Activated CD4-positive, alpha-beta T cell treated with anti-CD3 and anti-CD28 coated beads for 4 hours (primary cell): ENCODE data around the gene RNF130.
"Not testable (repeated sequence)": the region's sequence is repeated elsewhere in the genome, so short reads cannot be mapped to it uniquely, and the experiment has no call there.

Experiments
- DNase-seq, 2 donors: peaks; one replicate each; pipeline ENCODE4 v3.0.0-alpha.2; 2020

The RNF130 gene

DNA sequence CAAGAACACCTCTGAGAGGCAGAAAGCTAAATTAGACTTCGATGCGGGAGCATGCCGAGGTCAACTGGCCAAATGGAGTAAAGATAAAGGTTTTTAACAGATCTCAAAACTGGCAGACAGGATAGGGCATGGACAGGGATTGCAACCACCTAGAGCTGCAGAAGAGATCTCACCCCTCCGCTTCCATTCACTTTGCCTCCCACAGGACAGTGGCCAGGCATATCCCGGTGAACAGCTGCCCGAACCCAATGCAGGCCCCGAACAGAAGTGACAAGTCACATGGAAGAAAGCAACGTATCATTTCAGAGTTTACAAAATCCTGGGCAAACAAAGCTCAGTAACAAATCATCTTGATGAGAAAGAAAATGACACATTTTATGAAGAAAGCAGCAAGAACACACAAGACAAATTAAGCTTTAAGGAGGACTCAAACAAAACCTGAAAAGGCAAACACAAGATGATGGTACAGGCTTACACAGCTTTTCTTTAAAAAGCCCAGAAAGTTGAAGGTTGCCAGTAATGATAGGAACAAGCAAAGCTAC lies 18.4 kb downstream of the RNF130 start:
- DNase-seq: no peak

DNA sequence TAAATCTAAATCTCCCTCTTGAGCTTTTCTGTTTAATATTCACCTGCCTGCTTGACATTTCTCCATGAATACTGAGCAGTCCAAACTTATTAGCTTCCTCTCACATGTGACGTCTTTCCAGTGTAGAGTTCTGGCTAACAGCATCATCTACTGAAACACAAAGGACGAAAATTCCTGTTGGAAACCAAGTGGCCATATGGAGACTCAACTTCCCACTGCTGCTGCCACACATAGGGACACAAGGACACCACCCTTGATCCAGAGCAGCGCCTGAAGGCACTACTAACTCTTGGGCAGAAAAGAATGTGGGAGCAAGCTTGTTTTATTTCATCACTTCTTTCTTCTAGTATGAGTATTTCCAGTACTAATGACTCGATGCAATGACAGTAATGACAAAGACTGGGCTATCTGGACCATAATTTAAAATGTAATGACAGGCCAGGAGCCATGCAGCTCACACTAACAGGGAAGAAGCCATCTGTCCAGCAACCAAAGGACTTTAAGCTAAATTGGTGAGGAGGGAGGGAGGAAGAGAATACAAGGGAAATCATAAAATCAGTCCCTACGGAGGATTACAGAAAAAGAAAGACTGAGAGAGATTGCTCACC lies 19.2 kb downstream of the RNF130 start:
- DNase-seq: no peak

DNA sequence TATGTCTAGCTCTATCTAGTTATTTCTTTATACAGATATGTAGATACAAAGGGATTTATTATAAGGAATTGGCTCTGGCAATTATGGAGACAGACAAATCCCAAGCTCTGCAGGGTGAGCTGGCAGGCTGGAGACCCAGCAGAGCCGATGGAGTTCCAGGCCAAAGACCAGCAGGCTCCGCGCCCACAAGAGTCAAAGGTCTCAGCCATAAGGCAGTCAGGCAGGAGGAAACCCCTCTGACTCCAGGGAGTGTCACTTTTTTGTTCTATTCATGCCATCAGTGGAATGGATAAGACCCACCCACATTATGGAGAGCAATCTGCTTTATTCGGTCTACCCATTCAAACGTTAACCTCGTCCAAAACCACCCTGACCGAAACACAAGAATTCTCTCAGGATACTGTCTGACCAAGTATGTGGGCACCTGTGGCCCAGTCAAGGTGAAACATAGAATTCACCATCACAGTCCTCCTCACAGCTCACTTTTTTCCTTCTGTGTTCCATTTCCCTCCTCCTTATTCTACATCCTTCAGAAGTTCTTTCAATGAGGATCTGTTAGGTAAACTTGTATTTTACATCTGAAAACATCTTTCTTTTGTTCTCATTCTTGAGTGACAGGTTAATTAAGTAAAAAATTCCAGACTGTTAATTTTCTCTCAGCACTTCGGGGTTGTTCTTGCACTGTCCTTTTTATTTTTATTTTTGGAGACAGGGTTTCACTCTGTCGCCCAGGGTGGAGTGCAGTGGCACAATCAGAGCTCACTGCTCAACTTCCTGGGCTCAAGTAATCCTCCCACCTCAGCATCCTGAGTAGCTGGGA lies 21.2 kb downstream of the RNF130 start:
- no peak for DNase-seq

DNA sequence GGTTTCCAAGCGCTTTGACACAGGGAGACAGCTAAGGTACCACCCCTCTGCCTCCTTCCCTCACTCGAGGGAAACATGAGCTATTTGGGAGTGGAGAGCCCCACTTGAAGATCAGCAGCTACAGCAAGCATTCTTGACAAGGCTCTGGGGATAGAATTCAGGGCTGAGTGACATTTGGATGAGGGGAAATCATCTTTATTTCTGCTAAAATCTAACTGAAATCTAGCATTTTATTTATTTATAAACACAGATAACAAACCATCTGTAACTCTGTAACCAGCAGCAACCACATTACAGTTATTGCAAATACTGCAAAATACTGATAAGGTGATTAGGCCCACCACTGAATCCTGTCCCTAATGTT lies 22.4 kb downstream of the RNF130 start:
- no peak for DNase-seq

DNA sequence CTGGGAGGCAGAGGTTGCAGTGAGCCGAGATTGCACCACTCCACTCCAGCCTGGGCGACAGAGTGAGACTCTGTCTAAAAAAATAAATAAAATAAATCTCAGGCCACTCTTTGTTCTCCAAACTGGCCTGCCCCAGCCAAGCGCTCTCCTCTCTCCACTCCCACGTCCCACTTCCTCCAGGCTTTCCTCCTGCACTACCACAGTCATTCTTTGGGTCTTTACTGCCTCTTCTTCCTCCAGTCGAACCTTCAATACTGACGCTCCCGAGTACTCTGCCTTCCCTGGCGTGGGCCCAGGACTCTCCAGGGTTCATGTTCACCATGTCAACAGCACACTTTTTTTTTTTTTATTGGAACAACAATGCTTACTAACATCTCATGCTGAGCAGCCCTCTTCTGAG lies 23.9 kb downstream of the RNF130 start:
- DNase-seq: no peak

DNA sequence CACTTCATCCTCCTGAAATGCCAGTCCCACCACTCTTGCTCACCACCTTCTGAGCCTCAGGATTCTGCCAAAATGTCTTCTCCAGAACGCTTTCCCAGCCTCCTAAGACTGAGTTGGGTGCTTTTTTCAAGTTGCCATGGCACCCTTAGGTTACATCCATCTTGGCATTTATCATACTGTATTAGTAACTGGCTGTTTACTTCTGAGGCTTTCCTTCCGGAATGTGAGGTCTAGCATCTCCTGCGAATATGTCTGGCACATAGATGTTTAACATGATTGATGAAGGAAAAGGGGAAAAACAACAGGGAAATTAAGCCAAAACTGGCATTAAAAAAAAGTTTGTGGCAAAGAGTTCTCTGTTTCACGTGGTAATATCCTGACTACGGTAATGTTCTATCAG lies 24.9 kb downstream of the RNF130 start:
- DNase-seq: no peak

DNA sequence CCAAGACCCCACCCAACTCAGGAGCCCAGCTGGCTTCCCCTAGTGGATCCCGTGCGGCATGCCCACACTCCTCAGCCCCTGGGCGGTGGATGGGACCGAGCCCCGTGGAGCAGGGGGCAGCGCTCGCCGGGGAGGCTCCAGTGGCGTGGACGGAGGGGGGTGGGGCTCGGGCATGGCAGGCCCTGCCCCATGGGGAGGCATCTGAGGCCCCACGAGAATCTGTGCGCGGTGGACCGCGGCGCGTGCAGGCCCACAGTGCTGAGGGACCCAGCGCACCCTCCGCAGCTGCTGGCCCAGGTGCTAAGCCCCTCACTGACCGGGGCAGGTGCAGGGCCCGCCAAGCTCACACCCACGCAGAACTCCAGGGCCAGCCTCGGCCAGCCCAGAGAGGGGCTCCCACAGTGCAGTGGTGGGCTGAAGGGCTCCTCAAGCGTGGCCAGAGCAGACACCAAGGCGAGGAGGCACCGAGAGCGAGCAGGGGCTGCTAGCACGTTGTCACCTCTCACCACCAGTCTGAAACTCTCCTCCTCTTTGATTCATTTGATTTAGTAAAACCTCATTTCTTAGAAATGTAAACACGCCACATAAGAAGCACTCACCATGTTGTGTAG lies 25.6 kb downstream of the RNF130 start:
- DNase-seq: no peak

DNA sequence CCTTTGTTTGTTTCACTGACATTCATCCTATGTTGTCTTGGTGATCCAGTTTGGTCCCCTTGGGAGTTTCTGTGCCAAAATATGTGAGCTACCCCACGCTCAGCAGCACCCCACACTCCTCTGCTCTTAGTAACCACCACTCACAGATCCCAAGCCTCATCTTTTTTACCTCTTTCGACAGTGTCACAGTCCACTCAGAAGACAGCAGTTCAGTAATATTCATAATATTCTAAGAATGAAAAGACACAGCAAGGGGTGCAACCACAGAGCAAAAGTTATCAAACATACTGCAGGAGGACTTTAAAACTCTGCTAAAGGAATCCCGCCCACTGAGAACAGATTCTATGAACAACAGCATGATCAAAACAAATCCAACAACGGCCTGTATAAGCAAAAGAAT lies 28.2 kb downstream of the RNF130 start:
- DNase-seq: no peak

DNA sequence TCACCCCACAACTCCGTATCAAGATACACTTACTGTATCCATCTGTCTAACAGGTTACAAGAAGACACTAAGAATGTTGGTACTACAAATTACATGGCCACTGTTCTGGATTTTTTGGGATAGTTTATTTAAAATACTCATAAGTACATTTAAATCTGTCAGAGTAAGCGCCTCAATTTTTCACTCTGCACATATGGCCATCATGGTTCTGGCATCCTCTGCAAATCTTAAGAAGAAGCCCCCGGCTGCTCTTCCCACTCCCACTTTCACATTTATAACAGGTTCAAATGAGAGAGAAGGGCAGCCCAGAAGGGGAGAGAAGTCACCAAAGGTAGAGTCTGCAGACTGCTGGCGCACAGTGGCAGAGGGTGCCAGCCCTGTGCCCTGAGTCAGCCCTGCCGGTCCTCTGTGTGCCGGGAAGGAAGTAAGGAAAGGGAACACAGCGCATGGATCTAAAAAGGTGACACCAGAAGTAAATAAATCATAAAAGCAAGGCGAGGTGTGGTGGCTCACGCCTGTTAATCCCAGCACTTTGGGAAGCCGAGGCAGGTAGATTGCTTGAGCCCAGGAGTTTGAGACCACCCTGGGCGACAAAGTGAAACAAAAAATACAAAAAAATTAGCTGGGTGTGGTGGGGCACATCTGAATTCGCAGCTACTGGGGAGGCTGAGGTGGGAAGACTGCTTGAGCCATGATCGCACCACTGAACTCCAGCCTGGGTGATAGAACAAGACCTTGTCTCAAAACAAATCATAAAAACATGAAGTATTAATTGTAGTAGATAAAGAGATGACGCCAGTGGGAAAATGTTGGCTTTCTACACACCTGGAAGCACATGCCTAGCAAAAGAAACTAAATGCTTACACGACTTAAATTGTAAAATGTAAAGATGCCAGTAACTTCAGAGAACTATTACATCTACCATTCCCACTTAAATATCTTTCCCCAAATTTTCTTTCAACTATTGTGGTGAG lies 30.0 kb downstream of the RNF130 start:
- no peak for DNase-seq

DNA sequence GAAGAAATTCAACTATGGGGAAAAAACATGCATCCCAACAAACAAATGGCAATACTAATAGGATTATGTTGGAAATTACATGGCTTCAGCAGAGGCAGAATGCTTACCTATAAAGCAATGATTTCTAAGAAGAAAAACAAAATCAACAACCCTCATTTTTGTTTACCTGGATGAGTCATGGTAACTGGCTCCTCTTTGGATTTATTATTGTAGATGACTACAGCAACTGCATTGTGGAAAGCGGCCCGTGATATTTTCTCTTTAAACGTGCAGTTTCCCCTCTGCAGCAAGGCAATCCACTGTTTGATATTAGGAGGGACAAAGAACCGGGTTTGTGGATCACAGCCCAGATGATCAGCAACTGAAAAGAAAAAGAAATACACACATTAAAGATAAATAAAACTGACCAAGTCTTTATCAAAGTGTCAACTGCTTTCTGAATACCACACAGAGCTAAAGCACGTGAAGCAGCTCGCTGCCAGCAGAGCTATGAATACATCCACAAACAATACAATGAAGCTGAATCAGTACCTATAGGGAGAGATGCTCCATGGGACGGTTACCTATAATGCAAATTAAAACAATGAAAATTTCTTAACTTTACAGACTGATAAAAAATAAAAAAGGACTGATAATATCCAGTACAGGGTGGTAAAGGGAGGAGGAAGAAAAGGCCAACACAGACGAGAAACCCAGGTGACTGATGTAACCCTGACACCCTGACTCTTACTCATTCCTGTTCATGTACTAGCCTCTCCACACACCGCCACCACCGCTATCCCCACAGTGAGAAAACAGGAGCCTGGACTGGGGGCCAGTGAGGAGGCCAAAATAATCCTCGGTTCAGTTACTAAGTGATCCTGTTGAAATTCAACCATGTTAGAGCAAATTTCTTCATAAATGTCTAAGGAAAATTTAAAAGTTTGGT lies 31.0 kb downstream of the RNF130 start:
- no peak for DNase-seq

DNA sequence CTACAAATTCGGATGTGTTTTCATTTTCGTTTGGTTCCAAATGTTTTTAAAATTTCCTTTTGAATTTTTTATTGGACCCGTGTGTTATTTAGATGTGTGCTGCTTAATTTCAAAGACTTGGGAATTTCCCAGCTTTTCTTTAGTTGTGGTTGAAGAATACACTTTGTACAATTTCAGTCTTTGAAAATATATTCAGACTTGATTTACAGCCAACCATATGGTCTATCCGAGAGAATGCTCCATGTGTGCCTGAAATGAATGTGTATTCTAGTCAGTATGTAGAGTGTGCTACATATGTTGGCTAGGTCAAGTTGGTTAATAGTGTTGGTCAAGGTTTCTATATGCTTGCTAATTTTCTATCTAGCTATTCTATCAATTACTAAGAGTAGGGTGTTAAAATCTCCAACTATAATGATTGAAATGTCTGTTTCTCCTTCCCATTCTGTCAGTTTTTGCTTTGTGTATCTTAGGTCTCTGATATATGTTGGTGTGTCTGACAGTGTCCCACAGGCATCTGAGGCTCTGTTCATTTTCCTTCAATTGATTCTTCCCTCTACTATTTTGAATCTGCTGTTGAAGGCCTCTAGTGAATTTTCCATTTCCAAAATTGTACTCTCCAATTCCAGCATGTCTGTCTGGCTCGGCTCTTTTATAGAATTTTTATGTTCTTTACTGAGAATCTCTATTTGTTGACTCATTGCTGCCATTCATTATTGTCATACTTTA lies 36.2 kb downstream of the RNF130 start:
- no peak for DNase-seq

DNA sequence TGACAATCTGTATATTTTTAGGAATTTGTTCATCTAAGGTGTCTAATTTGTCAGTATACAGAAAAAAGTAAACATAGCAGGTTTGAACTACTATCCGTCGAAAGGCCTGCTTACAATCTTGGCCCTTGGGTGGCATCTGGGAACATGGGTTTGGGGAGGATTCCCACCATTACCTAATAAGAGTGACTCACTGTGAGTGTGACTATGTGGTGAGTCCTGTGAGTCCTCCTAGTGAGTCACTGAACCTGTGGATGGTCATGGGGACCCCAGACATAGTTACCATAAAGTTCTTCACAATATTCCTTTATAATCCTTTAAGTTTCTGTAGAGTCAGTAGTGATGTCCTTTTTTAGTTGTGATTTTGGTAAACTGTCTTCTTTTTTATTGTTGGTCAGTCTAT lies 37.0 kb downstream of the RNF130 start:
- DNase-seq: no peak

DNA sequence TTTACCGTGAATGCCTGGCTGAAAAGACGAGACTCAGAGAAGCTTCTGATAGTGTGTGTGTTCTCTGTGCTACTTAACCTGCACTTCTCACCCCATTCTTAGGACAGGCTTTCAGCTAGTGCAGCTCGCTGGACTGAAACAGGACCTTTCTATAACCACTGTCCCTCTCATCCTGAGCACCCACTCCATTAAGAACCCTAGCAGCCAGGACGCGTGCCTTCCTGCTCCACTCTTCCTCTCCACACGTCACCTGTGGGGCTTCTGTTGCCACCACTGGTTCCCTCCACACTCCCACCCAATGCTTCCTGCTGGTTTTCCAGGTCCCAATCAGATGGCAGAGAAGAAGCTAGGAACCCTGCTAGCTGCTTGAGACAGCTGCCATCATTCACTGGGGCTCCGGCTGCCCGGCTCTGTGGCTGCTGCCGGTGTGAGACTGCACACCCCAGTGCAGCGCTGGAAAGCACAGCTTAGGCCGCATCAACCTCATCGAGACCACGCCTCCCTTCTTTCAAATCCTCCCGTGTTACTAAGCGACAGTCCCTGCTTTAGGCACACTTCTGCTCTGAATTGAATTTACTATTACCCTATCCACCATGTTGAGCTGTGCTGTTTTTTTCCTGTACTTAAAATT lies 44.0 kb downstream of the RNF130 start:
- no peak for DNase-seq

DNA sequence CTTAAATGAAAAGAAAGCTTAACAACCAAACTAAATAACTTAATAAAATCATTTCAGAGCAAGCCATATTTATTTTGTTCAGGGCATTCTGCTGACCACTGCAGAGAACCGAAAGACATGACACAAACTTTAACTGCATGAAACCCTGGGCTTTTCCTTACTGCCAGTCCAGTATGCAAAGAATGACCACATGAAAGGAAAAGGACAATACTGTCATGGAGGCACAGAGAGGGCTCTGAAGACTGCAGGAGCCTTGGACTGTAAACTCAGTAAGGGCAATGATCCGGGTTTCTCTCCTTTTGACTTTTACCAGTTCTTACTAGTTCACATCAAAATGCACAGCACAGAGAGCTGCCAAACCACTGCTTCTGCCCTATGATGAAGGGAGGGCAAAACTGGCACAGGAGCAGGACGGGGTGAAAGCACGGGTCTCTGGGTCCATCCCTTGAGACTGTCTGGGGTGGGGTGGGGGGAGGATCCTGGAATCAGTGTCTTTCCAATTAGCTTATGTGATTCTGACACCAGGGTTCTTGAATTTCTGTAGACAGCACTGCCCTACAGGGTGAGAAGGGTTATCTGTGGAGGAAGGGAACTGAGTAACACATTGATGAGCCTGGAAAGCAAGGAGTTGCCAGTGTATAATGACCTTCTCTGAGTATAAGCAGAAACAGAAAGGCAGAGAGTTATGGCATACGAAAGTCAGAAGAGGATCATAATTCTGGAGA lies 44.7 kb downstream of the RNF130 start:
- DNase-seq: no peak

DNA sequence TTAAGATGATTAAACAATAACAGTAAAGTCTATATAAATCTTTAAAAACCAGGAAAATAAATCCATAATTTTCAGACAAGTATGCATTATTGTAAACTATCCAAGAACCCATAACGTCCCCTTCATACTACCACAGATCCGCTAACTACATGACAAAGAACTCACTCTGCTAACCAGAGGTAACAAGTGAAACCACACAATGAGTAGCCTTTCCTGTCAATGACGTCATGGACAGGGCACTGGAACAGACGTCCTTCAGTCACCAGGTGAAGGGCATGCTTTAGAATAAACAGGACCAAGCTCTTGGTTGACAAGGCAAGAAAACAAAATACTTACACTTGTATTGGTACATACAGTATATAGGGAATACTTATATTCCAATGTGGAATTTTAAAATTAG lies 45.2 kb downstream of the RNF130 start:
- no peak for DNase-seq

DNA sequence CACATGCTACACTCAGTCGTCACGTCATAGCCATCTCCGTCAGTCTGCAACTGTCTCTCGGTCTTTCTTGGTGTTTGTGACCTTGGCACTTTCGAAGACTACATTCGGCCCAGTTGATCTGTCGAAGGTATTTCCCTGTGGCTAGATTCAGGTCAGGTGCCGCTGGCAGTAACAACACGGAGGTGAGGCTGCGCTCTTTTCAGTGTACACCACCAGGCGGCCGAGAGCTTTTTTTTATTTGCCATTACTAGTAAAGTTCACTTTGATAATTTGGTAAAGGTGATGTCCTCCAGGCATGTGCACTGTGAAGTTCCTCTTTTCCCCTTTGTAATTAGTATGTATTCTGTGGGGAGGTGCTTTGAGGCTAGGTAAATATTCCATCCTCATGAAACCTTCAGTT lies 49.7 kb downstream of the RNF130 start:
- DNase-seq: no peak

DNA sequence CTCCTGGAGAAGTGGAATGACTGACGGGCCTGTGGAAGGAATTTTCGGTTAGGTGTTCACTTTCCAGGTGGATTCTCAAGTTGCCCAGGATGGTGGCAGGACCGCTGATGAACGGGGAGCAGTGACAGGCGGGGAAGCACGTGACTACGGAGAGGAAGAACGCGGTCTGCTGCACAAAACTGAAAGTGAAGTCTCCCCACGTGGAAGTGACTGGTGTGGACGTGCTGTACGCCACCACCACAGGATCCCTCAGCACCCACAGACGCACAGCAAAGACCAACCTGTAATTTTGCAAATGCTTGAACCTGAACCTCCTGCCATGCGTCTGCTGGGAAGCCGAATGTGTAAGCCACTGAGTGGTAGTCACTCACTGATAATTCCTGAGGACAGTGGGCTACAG lies 51.4 kb downstream of the RNF130 start:
- no peak for DNase-seq

DNA sequence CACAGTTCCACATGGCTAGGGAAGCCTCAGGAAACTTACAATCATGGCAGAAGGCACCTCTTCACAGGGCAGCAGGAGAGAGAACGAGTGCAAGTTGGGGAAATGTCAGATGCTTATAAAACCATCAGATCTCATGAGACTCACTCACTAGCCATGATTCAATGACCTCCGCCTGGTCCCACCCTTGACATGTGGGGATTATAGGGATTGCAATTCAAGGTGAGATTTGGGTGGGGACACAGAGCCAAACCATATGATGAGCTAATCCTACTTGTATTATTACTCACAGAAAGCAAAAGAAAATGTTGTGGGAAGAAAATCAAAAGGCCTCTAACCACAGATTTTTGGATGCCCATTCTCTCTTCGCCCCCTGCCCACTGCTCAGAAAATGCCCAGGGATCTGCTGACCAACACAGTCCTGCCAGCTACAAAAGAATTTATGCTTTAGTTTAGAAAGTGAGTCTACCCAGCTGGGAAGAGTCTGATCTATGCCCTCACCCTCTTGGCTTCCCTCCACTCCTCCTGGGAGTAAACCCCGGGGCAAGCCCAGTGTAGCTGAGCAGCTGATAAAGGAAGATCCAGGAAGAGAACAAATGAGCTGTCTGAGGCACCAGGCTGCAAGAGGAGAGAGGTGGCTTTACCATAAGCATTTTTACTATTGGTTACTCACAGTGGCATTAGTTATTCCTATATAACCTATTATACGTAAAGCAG lies 53.1 kb downstream of the RNF130 start:
- DNase-seq: no peak

DNA sequence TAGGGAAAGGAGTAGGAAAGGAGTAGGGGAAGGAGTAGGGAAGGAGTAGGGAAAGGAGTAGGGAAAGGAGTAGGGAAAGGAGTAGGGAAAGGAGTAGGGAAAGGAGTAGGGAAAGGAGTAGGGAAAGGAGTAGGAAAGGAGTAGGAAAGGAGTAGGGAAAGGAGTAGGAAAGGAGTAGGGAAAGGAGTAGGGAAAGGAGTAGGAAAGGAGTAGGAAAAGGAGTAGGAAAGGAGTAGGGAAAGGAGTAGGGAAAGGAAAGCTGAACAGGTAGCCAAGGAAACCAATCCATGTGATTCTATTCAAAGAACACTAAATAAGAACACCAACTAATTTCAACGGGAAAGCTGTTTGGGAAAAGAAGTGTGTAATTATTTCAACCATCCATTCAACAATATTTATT lies 56.0 kb downstream of the RNF130 start:
- DNase-seq: not testable (repeated sequence)
